CD4-positive, alpha-beta T cell treated with Interleukin-15 for 4 hours (primary cell): ENCODE results near the gene DYNLRB1.

ENCODE experiments used
- DNase-seq: peaks from one replicate; pipeline ENCODE4 v3.0.0-alpha.2; 2020; ENCODE audit warnings: low spot score

DYNLRB1 gene

DNA sequence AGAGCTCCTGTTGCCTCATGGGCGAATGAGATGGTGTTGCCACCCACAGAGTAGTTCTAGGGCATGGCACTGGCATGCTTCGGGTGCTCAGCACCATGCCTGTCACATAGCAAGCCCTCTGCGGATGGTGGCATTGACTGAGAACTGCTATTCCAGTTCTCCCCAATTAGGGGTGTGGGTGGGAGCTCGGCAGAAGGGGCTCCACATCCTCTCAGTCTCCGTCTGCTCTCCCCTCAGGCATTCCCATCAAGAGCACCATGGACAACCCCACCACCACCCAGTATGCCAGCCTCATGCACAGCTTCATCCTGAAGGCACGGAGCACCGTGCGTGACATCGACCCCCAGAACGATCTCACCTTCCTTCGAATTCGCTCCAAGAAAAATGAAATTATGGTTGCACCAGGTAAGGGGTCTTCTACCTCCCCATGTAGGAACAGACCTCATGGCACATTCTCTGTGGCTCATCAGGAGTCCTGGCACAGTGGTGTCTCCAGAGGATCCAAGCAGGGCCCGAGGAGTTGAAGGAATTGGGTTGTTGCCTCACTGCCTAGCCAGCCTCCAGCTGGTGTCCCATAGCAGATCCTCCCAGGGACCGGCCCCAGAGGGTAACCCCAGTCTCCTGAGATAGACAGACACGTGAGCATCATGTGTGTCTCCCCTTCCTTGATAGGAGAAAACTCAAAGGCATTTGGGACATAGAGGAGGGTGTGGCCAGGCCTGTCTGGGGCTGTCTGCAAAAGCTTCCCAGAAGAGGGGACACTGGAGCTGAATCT lies 18.4 kb downstream of the DYNLRB1 start:
- no peak for DNase-seq

DNA sequence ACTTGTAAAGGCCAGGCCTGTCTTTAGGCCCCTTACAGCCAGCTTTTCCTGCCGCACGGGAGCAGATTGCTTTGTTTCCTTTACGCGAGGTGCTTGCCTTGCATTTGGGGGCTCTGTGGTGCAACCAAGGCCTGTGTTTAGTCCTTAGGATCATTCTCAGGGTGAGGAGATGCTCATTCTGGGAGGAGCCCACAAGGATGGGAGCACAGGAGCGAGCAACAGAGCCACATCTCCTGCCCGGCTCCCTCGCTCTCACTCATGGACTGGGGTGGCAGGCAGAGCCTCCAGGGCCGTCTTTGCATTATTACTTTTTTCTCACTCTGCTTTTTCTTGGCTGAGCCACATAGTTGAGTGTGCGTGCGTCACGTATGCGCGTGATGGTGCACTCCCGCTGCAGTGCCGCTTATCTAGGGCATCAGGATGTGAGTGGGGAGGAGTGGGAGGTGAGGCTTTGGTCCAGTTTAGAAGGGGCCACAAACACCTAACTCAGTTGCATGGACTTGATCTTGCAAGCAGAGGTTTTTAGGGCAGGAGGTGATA lies 19.1 kb downstream of the DYNLRB1 start:
- no peak for DNase-seq

DNA sequence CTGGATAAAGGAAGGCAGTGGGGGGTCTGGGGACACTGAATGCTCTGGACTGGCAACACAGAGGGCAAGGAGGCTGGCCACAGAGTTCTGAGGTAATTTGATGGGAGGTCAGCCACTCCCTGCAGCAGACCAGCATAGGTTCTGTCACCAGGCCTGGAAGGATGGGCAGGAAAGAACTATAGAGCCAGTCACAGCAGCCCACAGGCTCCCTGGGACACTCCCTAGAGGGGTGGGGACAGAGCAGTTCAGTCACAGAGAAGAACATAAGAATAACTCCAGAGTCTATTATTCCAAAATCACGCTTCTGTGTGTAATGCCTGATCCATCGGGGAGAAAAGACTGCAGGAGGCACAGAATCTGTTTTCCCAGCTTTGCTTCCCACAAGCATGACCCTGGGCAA lies 19.6 kb downstream of the DYNLRB1 start:
- no peak for DNase-seq

DNA sequence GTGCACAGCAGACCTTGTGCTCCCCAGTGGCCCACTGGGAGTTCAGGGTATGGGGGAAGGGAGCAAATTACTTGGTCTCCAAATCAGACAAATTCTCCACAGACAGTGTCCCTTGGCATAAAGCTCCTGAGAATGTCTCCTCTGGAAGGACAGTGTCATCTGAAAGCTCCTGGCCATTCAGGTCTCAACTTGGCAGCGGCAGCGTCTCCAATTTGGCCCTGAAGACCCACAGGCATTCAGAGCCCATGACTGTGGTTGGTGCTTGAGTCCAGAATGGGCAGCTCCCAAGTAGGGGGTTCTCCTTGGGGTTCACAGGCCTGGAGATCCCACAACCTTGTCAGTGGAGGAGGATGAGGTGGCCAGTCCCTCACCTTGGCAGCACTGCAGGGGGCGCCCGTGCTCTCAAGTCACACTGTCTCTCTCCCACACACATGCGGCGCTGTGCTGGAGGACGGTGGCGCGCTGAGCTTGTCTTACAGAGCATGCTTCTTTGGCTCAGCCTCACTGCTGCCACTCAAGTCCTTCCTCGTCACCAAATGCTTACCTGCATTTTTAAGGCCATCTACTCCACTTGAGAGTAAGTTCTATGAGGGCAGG lies 20.7 kb downstream of the DYNLRB1 start:
- DNase-seq, result peak; percentile 41

DNA sequence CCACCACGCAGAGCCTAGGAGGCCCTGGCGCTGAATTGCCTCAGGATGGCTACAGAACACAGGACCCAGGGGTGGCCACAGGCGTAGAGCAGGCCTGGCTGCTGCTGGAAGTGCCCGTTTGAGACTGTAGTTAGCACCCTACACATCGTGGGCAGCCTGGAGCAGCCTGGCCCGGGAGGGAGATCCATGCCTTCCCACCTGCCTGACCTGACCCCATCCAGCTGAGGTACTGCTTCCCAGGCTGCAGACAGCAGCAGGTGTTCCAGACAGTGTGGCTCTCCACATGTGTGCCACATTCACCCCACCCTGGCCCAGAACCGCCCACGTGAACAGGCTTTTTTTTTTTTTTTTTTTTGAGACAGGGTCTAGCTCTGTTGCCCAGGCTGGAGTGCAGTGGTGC lies 21.4 kb downstream of the DYNLRB1 start:
- no peak for DNase-seq

DNA sequence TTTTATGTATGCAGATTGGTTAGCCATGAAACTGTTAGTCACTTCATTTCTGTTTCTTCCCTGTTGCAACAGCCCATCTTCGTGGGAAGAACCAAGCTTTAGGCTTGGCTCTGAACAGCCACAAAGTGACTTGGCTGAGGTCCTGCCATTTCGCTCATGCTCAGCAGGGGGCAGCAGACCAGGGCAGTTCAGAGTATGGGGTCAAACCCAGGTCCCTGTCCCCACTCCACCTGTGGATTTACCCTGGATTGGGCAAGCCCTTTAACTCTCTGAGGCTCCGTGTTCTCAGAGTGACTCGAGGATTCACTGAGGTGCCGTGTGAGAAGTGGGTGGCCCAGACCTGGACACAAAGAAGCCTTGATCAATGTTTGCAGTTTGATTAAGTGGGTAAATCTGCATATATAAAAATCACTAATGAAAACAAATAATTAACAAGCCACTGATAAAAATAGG lies 22.5 kb downstream of the DYNLRB1 start:
- DNase-seq, result peak; percentile 59

DNA sequence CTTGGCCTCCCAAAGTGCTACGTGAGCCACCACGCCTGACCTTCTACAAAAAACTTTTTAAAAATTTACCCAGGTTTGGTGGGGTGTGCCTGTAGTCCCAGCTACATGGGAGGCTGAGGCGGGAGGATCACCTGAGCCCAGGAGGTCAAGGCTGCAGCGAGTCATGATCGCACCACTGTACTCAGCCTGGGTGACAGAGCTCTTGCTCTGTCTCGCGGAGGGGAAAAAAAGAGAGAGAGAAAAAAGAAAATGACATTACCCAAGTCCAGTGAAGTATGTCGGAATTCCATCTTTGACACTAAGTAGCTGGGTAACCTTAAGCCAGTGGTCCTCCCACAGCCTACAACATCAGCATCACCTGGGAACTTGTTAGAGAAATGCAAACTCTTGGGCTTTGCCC lies 23.5 kb downstream of the DYNLRB1 start:
- DNase-seq, result no peak

DNA sequence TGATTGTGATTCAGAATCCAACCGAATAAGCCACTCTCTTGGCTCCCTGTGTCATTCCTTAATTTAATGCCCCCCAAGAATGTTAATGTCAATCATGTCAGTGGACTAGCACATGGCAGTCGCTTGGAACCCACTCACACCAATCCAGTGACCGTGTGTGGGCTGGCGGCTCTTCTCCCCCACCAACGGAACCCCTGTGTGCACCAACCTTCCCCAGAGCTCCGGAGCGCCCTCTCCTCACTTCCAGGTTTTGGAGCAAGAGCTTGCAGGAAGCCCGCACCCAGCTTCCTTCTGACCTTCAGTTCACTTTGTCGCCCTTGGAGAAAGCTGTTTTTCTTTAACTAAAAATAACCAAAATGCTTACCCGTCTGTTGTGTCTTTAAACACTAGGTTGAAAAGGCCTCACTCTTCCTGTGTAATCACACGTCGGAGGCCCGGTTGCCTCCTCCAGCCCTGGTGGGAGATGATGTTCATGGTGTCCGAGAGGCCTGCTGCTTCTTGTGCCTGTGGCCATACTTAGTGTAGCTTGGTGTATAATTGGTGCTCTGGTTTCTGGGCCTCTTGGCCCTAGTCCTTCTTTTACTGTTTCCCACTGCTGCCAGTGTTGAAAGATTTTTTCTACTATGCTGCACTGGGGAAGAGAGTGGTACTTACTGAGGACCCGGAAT lies 24.5 kb downstream of the DYNLRB1 start:
- no peak for DNase-seq

DNA sequence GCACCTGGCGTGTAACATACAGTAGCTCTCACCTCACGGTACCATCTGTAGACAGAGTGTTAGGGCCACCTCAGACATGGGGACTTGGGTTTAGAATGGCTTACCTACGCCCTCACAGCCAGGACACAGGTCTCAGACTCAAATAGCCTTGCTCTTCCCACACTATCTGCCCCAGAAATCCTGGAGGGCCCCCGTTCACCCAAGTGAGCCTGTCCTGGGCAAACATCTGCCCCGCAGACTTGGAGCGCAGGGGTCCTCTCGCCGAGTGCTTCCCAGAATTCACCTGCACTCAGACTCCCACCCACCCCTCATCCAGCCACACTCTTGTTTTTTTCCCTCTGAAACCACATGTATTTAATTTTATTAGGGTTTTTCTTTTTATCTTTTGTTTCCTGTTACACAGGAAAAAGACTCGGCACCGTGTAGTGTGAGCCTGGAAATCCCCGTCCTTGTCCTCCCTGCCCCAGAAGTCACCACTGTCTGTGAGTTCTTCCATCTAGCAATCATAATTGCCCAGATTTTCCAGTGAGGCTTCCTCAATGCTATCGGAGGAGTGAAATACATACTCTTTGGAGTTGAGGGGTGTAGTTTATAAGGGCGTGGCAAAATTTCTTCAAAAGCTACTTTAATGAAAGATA lies 25.2 kb downstream of the DYNLRB1 start:
- peak; percentile 41 for DNase-seq

DNA sequence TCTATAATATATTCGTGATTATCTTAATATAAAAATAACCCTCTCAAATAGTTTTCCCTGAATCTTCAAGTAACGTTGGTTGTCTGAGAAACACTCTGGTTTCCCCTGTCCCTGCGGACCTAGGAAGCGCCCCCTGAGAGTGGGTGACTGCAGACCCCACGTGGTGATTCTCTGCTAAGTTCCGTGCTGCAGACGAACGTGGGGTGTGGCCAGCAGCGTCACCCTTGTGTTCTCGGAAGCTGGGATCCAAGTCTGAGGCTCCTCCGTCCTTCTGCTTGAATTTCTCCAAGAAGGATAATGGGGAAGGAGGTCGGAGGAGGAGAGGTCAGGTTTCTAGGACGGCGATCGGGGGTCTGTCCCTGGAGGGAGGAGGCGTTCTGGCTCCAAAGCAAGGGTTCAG lies 25.7 kb downstream of the DYNLRB1 start:
- no peak for DNase-seq

DNA sequence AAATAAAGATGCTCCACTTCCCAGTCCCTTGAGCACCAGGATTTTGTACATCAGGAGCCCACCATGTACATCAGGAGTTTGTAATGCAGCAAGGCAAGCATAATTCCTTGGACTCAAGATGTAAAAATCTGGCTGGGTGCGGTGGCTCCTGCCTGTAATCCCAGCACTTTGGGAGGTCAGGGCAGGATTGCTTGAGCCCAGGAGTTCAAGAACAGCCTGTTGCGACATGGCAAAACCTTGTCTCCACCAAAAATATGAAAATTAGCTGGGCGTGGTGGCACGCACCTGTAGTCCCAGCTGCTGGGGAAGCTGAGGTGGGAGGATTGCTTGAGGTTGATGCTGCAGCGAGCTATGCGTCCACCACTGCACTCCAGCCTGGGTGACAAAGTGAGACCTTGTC lies 26.2 kb downstream of the DYNLRB1 start:
- DNase-seq, result no peak

DNA sequence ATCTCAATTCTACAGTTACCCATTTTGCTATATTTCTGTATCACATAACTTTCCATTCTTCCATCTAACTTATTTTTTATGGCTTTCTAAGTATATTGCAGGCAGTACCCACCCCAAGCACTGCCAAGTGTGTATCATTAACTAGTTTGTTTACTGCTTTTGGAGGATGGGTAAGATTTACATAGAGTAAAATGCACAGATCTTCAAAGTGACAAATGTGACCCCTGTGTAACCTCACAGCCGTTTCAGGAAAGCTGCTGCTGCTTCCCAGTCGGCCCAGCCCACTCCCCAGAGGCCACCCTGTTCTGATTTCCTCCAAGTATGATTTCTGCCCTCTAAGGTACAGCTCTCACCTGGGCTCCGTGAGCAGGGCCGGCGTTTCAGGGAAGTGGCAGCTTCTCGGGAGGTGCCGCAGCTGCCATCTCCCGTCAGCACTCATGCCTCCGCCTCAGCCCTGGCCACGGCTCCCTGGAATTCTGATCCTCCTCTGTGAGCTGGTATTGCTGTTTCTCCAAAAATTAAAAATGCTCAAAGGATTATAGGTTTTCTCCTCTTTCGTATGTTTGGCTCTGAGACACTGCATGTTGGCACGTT lies 27.3 kb downstream of the DYNLRB1 start:
- no peak for DNase-seq

DNA sequence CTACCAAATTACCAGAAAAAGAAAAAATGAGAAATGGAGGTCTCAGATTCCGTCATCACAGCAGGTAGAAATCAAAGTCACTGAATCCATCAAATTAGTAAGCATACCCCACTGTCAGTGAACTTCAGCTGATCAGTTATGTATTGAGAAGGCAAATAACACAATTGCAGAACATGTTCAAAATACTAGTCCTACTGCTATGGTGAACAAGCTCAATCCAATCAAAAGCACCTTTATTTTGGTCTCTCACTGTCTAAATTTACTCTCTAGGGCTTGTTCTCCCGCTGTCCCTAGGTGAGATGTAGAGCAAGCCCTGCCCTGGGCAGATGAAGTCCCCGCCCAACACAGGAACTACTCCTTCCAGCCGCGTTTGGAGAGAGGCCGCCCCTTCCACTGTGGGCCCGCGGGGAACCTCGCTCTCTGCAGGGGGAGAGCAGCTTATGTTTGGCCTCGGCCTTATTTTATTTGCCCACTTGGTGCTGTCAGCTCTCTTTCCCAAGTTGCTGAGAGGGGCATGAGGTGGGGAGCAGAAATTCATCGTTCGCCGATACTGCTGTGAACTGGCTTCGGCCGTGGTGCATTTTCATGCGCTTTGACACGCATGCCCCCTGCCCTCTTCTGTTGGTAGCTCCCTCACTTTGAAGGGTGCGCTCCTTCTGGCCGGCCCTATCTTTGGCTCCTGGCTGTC lies 28.0 kb downstream of the DYNLRB1 start:
- DNase-seq, result peak; percentile 25

DNA sequence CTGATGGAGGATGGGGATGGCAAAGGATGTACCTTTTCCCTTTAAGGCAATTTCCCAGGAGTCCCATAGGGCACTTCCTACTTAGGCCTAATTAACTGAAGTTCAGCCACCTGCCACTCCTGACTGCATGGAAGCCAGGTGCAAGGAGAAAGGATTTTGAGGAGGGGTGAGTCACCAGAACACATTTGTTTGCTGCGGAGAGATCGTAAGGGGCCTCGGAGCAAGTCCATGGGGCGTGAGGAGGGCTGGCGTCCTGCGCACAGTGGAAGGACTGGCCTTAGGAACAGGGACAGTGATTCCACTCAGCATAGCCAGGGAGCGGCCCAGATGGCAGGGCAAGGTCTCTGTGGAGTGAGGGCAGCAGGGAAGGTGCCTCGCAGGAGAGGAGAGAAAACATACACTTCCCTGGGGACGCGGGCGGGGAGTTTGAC lies 30.5 kb downstream of the DYNLRB1 start:
- no peak for DNase-seq

DNA sequence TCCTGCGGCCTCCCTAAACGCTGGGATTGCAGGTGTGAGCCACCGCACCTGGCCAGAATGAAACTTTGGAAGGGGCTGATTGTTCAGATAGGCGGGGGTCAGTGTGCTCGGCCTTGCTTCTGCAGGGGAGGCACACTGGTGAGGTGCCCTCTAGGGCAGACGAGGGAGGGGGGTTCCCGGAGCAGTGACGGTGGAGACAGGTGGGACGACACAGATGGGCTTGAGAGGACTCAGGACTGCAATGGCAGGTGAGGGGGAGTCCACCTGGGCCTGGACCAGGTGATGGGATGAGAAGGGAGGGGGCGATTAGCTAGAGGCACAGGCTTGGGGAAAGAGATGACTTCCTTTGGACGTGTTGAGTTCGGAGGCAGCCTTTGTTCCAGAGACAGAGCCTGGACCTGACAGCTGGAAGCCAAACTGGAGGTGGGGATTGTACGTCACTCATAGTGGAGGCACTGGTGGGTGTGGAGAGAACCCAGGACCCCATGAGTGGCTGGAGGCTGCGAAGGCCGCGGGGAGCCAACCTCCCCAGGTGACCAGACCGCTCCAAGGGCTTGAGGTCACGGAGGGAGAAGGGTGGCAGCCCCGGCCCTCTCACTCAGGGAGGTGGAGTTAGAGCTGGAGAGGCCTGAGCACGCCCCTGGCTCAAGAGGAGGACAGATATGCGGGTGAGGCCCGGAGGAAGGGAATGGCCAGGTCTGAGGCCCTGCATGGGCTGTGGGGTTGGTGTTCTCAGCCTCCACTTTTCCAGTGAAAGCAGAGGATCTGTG lies 31.8 kb downstream of the DYNLRB1 start:
- DNase-seq, result no peak

DNA sequence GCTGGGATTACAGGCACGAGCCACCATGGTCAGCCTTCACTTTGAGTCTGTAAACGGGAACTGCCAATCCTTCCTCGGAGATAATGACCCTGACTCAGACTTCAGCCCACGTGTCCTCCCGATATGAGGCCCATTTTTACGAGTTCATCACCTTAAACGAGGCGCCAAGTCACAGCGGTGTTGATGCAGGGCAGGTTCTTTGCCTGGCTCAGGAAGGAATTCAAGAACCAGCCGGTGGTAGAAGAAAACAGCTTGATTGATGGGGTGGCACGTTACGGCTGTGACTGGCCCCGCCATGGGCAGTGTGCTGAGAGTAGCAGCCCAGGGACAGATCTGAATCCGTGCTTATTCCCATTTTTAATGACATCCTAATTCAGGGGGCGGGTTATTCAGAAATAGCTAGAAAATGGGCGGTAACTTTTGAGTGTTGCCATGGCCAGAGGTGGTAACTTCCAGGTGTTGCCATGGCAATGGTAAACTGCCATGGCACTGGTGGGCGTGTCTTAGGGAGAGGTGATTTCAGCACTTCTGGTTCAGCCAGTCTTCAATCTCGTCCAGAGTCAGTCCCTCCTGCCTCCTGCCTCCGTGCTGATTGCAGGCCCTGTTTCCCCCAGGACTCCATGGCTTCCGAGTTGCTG lies 33.2 kb downstream of the DYNLRB1 start:
- no peak for DNase-seq

DNA sequence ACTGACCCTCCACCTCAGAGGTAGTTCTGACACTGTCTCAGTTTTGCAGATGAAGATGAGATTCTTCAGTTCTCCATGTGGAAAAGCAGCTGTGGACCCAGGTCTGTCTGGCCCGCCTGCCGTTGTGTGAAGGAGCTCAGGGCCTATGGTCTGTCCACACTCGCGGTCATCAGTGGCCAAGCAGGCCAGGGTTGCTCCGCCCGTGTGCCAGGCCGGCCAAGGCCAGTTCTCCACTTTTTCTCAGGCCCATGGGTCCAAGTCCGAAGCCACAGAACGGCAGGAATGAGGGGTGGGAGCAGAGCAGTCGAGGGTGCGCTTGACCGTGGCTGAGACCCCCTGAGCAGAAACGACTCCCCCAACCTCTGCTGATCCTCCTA lies 33.7 kb downstream of the DYNLRB1 start:
- DNase-seq, result no peak

DNA sequence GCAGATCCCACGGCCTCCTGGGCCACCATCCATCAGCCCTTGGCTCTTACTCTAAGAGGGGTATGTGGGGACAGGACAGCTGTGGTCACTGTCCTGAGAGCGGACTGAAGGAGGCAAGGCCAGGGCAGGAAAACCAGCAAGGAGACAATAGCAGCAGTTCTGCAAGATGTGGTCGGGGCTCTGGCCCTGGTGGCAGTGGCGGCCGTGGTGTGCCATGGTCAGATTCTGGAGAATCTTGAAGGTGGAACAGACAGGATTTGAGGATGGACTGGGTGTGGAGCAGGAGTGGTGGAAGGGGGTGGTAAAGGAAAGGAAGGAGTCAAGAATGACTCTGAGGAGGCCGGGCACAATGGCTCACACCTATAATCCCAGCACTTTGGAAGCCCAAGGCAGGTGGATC lies 36.3 kb downstream of the DYNLRB1 start:
- no peak for DNase-seq

DNA sequence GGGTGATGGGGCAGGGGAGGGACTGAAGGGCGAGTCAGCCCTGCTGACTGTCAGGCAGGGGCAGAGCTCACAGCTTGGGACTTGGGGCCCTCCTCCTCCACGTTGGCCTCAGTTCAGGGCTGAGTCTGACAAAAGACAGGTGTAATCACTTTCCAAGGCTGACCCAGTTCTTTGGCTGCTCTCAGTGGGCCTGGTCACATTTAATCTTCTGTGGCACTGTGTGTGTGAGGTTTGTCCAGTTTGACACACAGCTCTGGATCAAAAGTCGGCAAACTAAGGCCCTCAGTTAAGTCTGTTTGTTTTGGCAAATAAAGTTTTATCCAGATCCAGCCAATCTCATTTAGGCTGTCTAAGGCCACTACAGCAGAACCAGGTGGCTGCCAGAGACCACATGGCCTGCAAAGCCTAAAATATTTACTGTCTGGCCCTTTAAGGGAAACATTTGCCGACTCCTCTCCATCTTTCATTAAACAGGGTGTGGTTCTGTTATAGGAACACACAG lies 37.2 kb downstream of the DYNLRB1 start:
- DNase-seq, result no peak

DNA sequence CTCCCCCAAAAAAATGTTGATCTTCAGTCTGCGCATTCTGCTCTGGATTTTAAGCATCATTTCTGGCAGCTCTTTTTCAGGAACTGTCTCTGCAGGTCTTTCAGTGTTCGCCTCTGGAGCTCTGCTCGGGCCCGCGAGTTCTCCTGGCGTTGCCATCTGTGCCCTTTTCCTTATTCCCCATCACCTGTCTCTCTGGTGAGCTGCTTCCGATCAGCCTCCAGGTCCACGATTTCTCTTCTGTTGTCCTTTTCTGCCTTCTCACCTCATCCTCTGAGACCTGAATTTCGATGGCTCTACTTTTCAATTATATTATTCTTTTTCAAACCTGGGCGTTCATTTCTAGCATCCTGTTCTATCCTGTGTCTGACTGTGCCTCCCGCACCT lies 41.7 kb downstream of the DYNLRB1 start:
- DNase-seq, result no peak
